8988T (cell line): ENCODE measurements around the gene SMIM11.
"Not testable (repeated sequence)": the region's sequence is repeated elsewhere in the genome, so short reads cannot be mapped to it uniquely, and the experiment has no call there.

Experiments
- DNase-seq: peaks from one replicate; pipeline ENCODE4 v3.0.0; 2011

The SMIM11 gene

GRCh38 chr21:34428441-34428840 lies 53.1 kb downstream of the SMIM11 start:
- not testable (repeated sequence) for DNase-seq

GRCh38 chr21:34429710-34430109 lies 54.4 kb downstream of the SMIM11 start:
- DNase-seq = not testable (repeated sequence)
